Pancreas (tissue), 10 donors: Measurements from ENCODE around the gene ZSWIM4. TPM values are rescaled to one million over a fixed set of nuclear protein-coding genes. Genes with fewer than 3 reads are reported as not detected.

Experiments used
- ATAC-seq, 4 donors: fragments of 200-7000 bp; cut with Tn5 transposase; one replicate each; pipeline versions ENCODE4 v1.8.0 to v1.9.1; 2020; ENCODE audit warnings: mild to moderate bottlenecking in 4 of 4, moderate library complexity in 4 of 4
- DNase-seq, 6 donors: peaks; one replicate each; pipeline ENCODE4 v3.0.0-alpha.2; 2020
- FAIRE-seq: peaks from 2 replicates; lab custom pipeline; 2012; peaks lifted over from hg19 to GRCh38; lab: Jason Lieb, UNC
- H3K27ac ChIP-seq, 4 donors: fragments of 200-600 bp; sonication (generic); 1 replicate in 3 of 4; 2 replicates in 1 of 4; pipeline versions ENCODE4 v1.5.0 to v1.8.0; 2020
- H3K27me3 ChIP-seq, 4 donors: fragments of 200-600 bp; one replicate each; pipeline ENCODE4 v1.8.0; 2021
- H3K36me3 ChIP-seq, 3 donors: fragments of 200-600 bp; sonication (generic) in 1 of 3; one replicate each; pipeline versions ENCODE4 v1.5.0 to v1.8.0; 2020 to 2021
- H3K4me1 ChIP-seq, 3 donors: fragments of 200-600 bp; one replicate each; pipeline ENCODE4 v1.8.0; 2021
- H3K4me3 ChIP-seq, 4 donors: fragments of 200-600 bp; sonication (generic) in 2 of 4; one replicate each; pipeline versions ENCODE4 v1.5.0 to v1.8.0; 2020 to 2021
- H3K9me3 ChIP-seq, 4 donors: fragments of 200-600 bp; one replicate each; pipeline ENCODE4 v1.8.0; 2021
- CTCF ChIP-seq, 4 donors: fragments of 200-600 bp; sonication (generic) in 3 of 4; IDR thresholded peaks; one replicate each; pipeline versions ENCODE4 v1.5.0 to v1.8.0; 2021; ENCODE audit warnings: antibody characterized with exemption in 4 of 4
- WGBS, 2 donors: extraction: QIAGEN DNeasy Blood & Tissue Kit; methylation state at CpG; one replicate each; pipeline ENCODE4 v1.1.7; 2013; 5-methylcytosine and 5-hydroxymethylcytosine counted together
- intact Hi-C, 3 donors: fragments of 100-400 bp; cut with DNase I; formaldehyde crosslinking; loops; one replicate each; pipeline versions ENCODE4 v1.11.1 to v1.14.2; 2022
- polyA plus RNA-seq, 2 donors: library from polyadenylated mRNA; stranded (reverse); fragments of 200-250 nt; gene quantifications; one replicate each; pipeline ENCODE4 v1.2.3, GENCODE V29; 2013
- total RNA-seq, 6 donors: library from RNA; stranded (reverse); fragmentation: NEBNext Ultra II Directional in 4 of 6; extraction: Animal tissue kit (Norgen Biotek cat#: 25700) in 4 of 6; gene quantifications; one replicate each; pipeline versions ENCODE4 v1.2.1 to v1.2.4, GENCODE V29; 2021 to 2023
- donor health status: healthy with polysubstance abuse.
- donor health status: DM: no; HTN: no; CAD: no; lungs with moderate emphysema.
- donor health status: DM: no; HTN: no; CAD: no.
- donor health status: control.
- donor health status: control.
- donor health status: Bipolar disorder and iron deficiency.
- donor health status: DM: yes; HTN: yes; CAD: no.
- donor health status: DM: no; HTN: no; CAD: no.
- donor health status: DM: no; HTN: no; CAD: no.
- donor health status: DM: yes; HTN: yes; CAD: no.

ZSWIM4 gene
- total and polyA plus RNA-seq, 8 donors, result 1.9 to 9.3 (median 3.9) TPM

GRCh38 chr19:13869281-13869680, 74.0 kb downstream of the ZSWIM4 start:
- FAIRE-seq (no peak), DNase-seq (peak in 1 of 6 donors; percentile 17)
- intact Hi-C loops, result no loop called here

GRCh38 chr19:13870873-13871272, 75.6 kb downstream of the ZSWIM4 start:
- Histone ChIP-seq H3K36me3 (no peaks in the 10 kb centered on the region), H3K27me3 (no peaks in the 10 kb centered on the region), H3K4me3 (no peak overlapping the region), H3K27ac (no peak overlapping the region), H3K9me3 (no peaks in the 10 kb centered on the region), H3K4me1 (peaks cover 0 to 3% (median 0%) of the 10 kb centered on the region in 3 donors)
- WGBS, 2 donors, result 91 to 98% methylated on average over 4 of the region's 4 CpGs
- intact Hi-C loops, result loop anchor here in 1 of 3 donors (10.0 kb wide), 1 partner anchor 266 kb away; no protein-coding TSS in a partner anchor
- DNase-seq (peak in 1 of 6 donors; percentile 15), FAIRE-seq (no peak), ATAC-seq (no peak)
- no peak for TF ChIP-seq CTCF (IDR thresholded peaks at IDR 0.05)

More at GRCh38 chr19:13869281-13869680, 74.0 kb downstream of the ZSWIM4 start:
- Histone ChIP-seq H3K27me3 (no peaks in the 10 kb centered on the region), H3K36me3 (no peaks in the 10 kb centered on the region), H3K9me3 (no peaks in the 10 kb centered on the region), H3K27ac (no peak overlapping the region), H3K4me1 (peaks cover 0 to 3% (median 0%) of the 10 kb centered on the region in 3 donors), H3K4me3 (no peak overlapping the region)
- no peak for ATAC-seq
- 81 to 87% methylated on average over 10 to 13 of the region's 13 CpGs for WGBS, 2 donors
- no peak for TF ChIP-seq CTCF (IDR thresholded peaks at IDR 0.05)

- Histone ChIP-seq H3K9me3 (no peaks in the 10 kb centered on the region), H3K27ac (no peak overlapping the region), H3K4me1 (no peaks in the 10 kb centered on the region), H3K4me3 (peak overlapping the region in 3 of 4 donors; percentile 20 to 43 (median 32)), H3K36me3 (no peaks in the 10 kb centered on the region), H3K27me3 (no peaks in the 10 kb centered on the region)
- no peak for FAIRE-seq
- WGBS, 2 donors, result 7 to 17% methylated on average over 5 of the region's 5 CpGs
- DNase-seq, result no peak
- intact Hi-C loops, result loop anchor here in 1 of 3 donors (10.0 kb wide), 1 partner anchor 268 kb away; no protein-coding TSS in a partner anchor
- ATAC-seq, result peak in 1 of 4 donors; percentile 12
- TF ChIP-seq CTCF (IDR thresholded peaks at IDR 0.05), result no peak
Measured at GRCh38 chr19:13872339-13872694, 77.1 kb downstream of the ZSWIM4 start.

DNA sequence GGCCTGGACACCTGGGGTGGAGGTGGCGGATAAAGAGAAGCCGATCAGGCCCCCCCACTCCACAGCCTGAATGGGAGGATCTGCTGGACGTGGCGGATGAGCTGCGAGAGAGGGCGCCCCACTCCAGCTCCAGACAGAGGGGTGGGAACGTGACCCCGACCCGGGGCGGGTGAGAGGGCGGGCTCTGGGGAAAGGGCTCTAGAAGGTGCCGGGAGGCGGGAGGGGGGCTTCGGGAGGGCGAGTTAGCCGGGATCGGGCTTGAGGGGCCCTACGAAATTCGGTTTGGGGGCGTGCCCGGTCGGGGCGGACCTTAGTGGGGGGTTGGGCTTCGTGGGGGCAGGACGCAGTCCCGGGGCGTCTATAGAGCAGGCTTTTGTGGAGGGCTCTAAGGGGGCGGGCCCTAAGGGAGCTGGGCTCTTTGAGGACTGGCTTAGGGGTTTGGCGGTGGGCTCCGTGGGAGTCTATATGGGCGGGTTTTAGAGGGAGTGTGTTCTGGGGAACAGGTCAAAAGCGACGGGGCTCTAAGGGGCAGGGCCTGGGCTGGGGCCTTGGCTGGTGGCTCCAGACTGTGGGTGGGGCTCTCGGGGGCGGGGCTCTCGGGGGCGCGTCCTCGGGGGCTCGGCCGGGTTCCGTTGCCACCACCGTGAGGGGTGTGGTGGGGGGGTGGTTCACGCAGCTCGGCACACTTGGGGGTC, 77.6 kb downstream of the ZSWIM4 start:
- FAIRE-seq (no peak), ATAC-seq (peak; percentile 66 to 89 (median 67)), DNase-seq (peak in 4 of 6 donors; percentile 46 to 74 (median 64))
- 1 to 2% methylated on average over 35 to 45 of the region's 45 CpGs for WGBS, 2 donors
- H3K27ac ChIP-seq, result no peak overlapping the region
- no peaks in the 10 kb centered on the region for H3K4me1 ChIP-seq
- intact Hi-C loops, result loop anchor here in 1 of 3 donors (10.0 kb wide), 1 partner anchor 268 kb away; no protein-coding TSS in a partner anchor
- no peak for TF ChIP-seq CTCF (IDR thresholded peaks at IDR 0.05)
- no peaks in the 10 kb centered on the region for H3K27me3 ChIP-seq
- H3K4me3 ChIP-seq, result peak overlapping the region; percentile 3 to 43 (median 26)
- H3K36me3 ChIP-seq, result no peaks in the 10 kb centered on the region
- no peaks in the 10 kb centered on the region for H3K9me3 ChIP-seq
